Thymus (tissue), 14 donors: ENCODE results near the gene RPL19. TPM values are rescaled to one million over a fixed set of nuclear protein-coding genes. Genes with fewer than 3 reads are reported as not detected.

Experiments used
- DNase-seq, 9 donors: peaks; one replicate each; pipeline ENCODE4 v3.0.0-alpha.2; 2013; ENCODE audit warnings: low spot score in 9 of 9, low read depth in 6 of 9, missing footprints in 1 of 9
- H3K27ac ChIP-seq, 2 donors: one replicate each; pipeline ENCODE4 v1.5.1; 2013; ENCODE audit warnings: control low read depth in 1 of 2, low read depth in 1 of 2, low read length in 1 of 2, mild to moderate bottlenecking in 1 of 2, moderate library complexity in 1 of 2
- H3K27me3 ChIP-seq, 2 donors: one replicate each; pipeline ENCODE4 v1.5.1; 2013; ENCODE audit warnings: low read length in 1 of 2; ENCODE audit not compliant: control insufficient read depth in 2 of 2, insufficient read depth in 1 of 2
- H3K36me3 ChIP-seq, 2 donors: one replicate each; pipeline ENCODE4 v1.5.1; 2013; ENCODE audit warnings: low read length in 1 of 2, mild to moderate bottlenecking in 1 of 2, moderate library complexity in 1 of 2; ENCODE audit not compliant: control insufficient read depth in 2 of 2, insufficient read depth in 2 of 2
- H3K4me1 ChIP-seq, 2 donors: one replicate each; pipeline ENCODE4 v1.5.1; 2013; ENCODE audit warnings: low read length in 2 of 2; ENCODE audit not compliant: control insufficient read depth in 2 of 2, insufficient read depth in 2 of 2
- H3K4me3 ChIP-seq, 2 donors: one replicate each; pipeline ENCODE4 v1.5.1; 2013; ENCODE audit warnings: low read length in 2 of 2, control low read depth in 1 of 2, mild to moderate bottlenecking in 1 of 2
- H3K9me3 ChIP-seq, 2 donors: one replicate each; pipeline ENCODE4 v1.5.1; 2013; ENCODE audit warnings: low read length in 1 of 2, mild to moderate bottlenecking in 1 of 2; ENCODE audit not compliant: control insufficient read depth in 2 of 2, insufficient read depth in 1 of 2
- WGBS: extraction: QIAGEN DNeasy Blood & Tissue Kit; methylation state at CpG from one replicate; pipeline ENCODE4 v1.1.7; 2013; 5-methylcytosine and 5-hydroxymethylcytosine counted together
- long read RNA-seq, 10 donors: transcript quantifications; one replicate each; lab custom pipeline, GENCODE V29; 2026
- polyA plus RNA-seq: library from polyadenylated mRNA; stranded (reverse); fragments of 200-250 nt; gene quantifications from one replicate; pipeline ENCODE4 v1.2.3, GENCODE V29; 2013
- total RNA-seq: library from RNA; stranded (reverse); fragments of 120-200 nt; gene quantifications from one replicate; pipeline ENCODE4 v1.2.4, GENCODE V29; 2013
- donor health status: healthy.

The RPL19 gene
- 3,707 TPM for total RNA-seq
- 3,788 TPM for polyA plus RNA-seq
- long read RNA-seq, donor 1, transcript RPL19-201 (6 exons, 737 nt) = major isoform, 124 of 229 reads
- long read RNA-seq, donor 1, partial matches to known transcripts = 103 of 229 reads
- long read RNA-seq, donor 1, other reads (novel, unspliced or antisense) = 0 of 229 reads
- long read RNA-seq, donor 2 = 0 reads
- long read RNA-seq, donor 3, transcript RPL19-204 (6 exons, 690 nt) = minor isoform, 10 of 3,066 reads
- long read RNA-seq, donor 3, transcript RPL19-206 (3 exons, 402 nt) = minor isoform, 12 of 3,066 reads
- long read RNA-seq, donor 3, transcript RPL19-203 (6 exons, 1,051 nt) = minor isoform, 6 of 3,066 reads
- long read RNA-seq, donor 3, transcript RPL19-201 (6 exons, 737 nt) = major isoform, 1,925 of 3,066 reads
- long read RNA-seq, donor 3, partial matches to known transcripts = 988 of 3,066 reads
- long read RNA-seq, donor 3, other reads (novel, unspliced or antisense) = 124 of 3,066 reads
- long read RNA-seq, donor 4, transcript RPL19-201 (6 exons, 737 nt) = major isoform, 615 of 1,200 reads
- long read RNA-seq, donor 4, transcript RPL19-206 (3 exons, 402 nt) = minor isoform, 6 of 1,200 reads
- long read RNA-seq, donor 4, partial matches to known transcripts = 562 of 1,200 reads
- long read RNA-seq, donor 4, other reads (novel, unspliced or antisense) = 16 of 1,200 reads
- long read RNA-seq, donor 5, transcript RPL19-201 (6 exons, 737 nt) = major isoform, 2,383 of 4,222 reads
- long read RNA-seq, donor 5, transcript RPL19-206 (3 exons, 402 nt) = minor isoform, 35 of 4,222 reads
- long read RNA-seq, donor 5, transcript RPL19-204 (6 exons, 690 nt) = minor isoform, 13 of 4,222 reads
- long read RNA-seq, donor 5, partial matches to known transcripts = 1,642 of 4,222 reads
- long read RNA-seq, donor 5, other reads (novel, unspliced or antisense) = 144 of 4,222 reads
- long read RNA-seq, donor 6, transcript RPL19-201 (6 exons, 737 nt) = major isoform, 792 of 1,236 reads
- long read RNA-seq, donor 6, transcript RPL19-206 (3 exons, 402 nt) = minor isoform, 6 of 1,236 reads
- long read RNA-seq, donor 6, partial matches to known transcripts = 406 of 1,236 reads
- long read RNA-seq, donor 6, other reads (novel, unspliced or antisense) = 30 of 1,236 reads
- long read RNA-seq, donor 7, transcript RPL19-201 (6 exons, 737 nt) = major isoform, 1,147 of 1,863 reads
- long read RNA-seq, donor 7, transcript RPL19-204 (6 exons, 690 nt) = minor isoform, 9 of 1,863 reads
- long read RNA-seq, donor 7, transcript RPL19-206 (3 exons, 402 nt) = minor isoform, 7 of 1,863 reads
- long read RNA-seq, donor 7, partial matches to known transcripts = 663 of 1,863 reads
- long read RNA-seq, donor 7, other reads (novel, unspliced or antisense) = 35 of 1,863 reads
- long read RNA-seq, donor 8, transcript RPL19-201 (6 exons, 737 nt) = major isoform, 491 of 680 reads
- long read RNA-seq, donor 8, partial matches to known transcripts = 170 of 680 reads
- long read RNA-seq, donor 8, other reads (novel, unspliced or antisense) = 15 of 680 reads
- long read RNA-seq, donor 9, transcript RPL19-201 (6 exons, 737 nt) = major isoform, 764 of 1,167 reads
- long read RNA-seq, donor 9, transcript RPL19-204 (6 exons, 690 nt) = minor isoform, 5 of 1,167 reads
- long read RNA-seq, donor 9, partial matches to known transcripts = 345 of 1,167 reads
- long read RNA-seq, donor 9, other reads (novel, unspliced or antisense) = 50 of 1,167 reads
- long read RNA-seq, donor 10, transcript RPL19-201 (6 exons, 737 nt) = major isoform, 964 of 1,494 reads
- long read RNA-seq, donor 10, partial matches to known transcripts = 484 of 1,494 reads
- long read RNA-seq, donor 10, other reads (novel, unspliced or antisense) = 38 of 1,494 reads

DNA sequence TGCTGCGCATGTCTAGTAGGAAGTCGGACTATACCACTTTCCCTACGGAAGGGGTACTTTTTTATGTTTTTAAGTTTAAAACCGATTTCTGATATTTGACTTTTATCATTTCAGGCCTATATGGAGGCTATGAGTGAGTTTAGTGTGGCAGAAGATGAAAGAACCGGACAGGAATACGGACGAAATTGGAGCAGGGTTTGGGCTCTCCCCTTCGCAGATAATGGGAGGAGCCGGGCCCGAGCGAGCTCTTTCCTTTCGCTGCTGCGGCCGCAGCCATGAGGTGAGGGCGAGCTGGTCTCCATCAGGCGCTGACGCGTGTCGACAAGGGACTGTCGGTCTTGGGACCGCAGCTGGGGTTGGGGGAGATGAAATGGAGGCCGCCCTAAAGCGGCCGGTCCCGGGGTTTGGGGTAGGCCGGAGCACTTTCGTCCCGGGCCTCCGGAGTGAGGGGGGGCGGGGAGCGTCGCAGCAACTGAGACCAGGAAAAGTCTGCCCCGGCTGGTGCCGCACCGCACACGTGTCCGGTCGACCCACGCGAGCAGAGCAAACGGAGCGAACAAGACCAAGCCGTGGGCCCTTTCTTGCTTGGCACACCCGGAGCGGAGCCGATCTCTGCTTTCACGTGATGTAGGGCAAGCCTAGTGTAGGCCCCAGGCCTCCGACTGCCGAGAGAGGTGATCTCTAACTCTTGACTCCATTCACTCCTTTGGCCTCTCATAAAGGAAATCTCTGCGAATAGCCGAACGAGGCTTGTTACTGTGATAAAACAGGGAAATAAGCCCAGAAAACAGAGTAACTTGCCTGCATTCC, at the start of gene RPL19:
Gene RPL19 (plus strand): TSS at position 214 of the 810 bp plus-strand sequence. CDS start 62 bp downstream, at position 276.
- Histone ChIP-seq H3K27me3 (no peaks in the 10 kb centered on the region), H3K9me3 (no peaks in the 10 kb centered on the region), H3K4me1 (peaks cover 29 to 55% of the 10 kb centered on the region in 2 donors), H3K27ac (peak within 1 kb of the TSS; percentile 96 to 98), H3K4me3 (peak within 1 kb of the TSS; percentile 92 to 98), H3K36me3 (peaks cover 38 to 44% of the 10 kb centered on the region in 2 donors)
- under 1% methylated on average over 52 of the region's 52 CpGs for WGBS
- DNase-seq = peak in 7 of 9 donors; percentile 79 to 96 (median 91)

DNA sequence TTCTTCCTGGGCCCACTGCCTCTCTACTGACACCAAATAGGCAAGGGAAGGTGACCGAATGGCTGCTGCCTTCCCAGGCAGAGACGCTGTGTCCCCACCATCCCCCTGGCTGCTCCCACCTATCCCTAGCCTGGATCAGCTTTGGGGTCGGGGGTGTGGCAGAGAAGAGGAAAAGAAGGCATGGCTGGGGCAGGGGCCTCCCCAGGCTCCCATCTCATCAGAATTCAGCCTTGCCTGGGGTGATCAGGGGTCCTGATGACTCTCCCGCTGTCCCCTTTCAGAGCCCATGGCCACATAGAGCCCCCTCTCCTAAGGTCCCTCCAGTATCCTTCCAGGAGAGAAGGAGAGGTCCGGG, 49.3 kb upstream of the RPL19 start:
- Histone ChIP-seq H3K9me3 (peaks cover 0 to 7% of the 10 kb centered on the region in 2 donors), H3K36me3 (peaks cover 0 to 6% of the 10 kb centered on the region in 2 donors), H3K27me3 (peaks cover 0 to 43% of the 10 kb centered on the region in 2 donors), H3K27ac (no peak overlapping the region), H3K4me3 (peak overlapping the region; percentile 43 to 71), H3K4me1 (peaks cover 17 to 48% of the 10 kb centered on the region in 2 donors)
- DNase-seq = no peak
- WGBS = 25% methylated on average over 5 of the region's 5 CpGs

DNA sequence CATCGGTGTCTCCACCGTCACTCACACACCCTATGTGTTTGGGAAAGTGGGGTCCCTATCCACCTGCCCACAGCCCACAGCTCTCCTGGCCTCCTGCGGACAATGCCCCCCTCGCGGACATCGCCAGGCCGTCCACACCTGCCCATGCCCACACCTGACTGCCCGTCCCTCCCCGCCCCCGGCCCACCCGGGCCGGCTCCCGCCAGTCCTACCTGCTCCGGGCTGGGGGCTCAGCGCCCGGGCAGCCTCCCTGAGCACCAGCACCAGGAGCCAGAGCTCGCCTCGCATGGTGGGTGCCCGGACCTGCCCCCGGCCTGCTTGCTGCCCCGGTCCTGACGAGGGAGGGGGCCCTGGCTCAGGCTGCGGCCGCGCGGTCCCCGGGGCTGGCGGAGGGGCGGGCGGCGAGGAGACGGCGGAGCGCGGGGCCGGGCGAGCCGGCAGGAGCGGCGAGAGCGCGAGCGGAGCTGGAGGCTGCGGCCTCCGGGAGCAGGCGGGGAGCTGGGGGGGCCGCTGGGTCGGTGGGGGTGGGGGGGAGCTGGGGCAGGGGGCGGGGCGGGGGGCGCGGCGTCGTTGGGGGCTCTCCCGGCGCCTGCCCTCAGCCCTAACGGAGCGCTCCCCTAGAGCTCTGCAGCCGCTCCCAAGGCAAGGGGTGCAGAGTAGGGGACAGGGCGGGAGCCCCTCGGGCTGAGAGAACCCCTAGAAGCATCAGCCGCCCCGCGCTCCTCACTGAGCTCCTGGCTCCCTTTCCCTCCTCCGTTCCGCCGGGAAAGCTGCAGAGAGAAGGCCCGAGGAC, 48.7 kb upstream of the RPL19 start, which contains the start of gene PLXDC1:
Gene PLXDC1 (minus strand): TSS at position 488 of the 793 bp plus-strand sequence. CDS start 200 bp downstream, at position 288.
- Histone ChIP-seq H3K27ac (peak within 1 kb of the TSS; percentile 57 to 94), H3K4me3 (peak within 1 kb of the TSS; percentile 71 to 89), H3K4me1 (peaks cover 17 to 48% of the 10 kb centered on the region in 2 donors), H3K36me3 (peaks cover under 1 to 7% of the 10 kb centered on the region in 2 donors), H3K27me3 (peaks cover 0 to 43% of the 10 kb centered on the region in 2 donors), H3K9me3 (peaks cover 0 to 7% of the 10 kb centered on the region in 2 donors)
- 3% methylated on average over 65 of the region's 68 CpGs for WGBS
- peak in 2 of 9 donors; percentile 24 to 55 for DNase-seq

DNA sequence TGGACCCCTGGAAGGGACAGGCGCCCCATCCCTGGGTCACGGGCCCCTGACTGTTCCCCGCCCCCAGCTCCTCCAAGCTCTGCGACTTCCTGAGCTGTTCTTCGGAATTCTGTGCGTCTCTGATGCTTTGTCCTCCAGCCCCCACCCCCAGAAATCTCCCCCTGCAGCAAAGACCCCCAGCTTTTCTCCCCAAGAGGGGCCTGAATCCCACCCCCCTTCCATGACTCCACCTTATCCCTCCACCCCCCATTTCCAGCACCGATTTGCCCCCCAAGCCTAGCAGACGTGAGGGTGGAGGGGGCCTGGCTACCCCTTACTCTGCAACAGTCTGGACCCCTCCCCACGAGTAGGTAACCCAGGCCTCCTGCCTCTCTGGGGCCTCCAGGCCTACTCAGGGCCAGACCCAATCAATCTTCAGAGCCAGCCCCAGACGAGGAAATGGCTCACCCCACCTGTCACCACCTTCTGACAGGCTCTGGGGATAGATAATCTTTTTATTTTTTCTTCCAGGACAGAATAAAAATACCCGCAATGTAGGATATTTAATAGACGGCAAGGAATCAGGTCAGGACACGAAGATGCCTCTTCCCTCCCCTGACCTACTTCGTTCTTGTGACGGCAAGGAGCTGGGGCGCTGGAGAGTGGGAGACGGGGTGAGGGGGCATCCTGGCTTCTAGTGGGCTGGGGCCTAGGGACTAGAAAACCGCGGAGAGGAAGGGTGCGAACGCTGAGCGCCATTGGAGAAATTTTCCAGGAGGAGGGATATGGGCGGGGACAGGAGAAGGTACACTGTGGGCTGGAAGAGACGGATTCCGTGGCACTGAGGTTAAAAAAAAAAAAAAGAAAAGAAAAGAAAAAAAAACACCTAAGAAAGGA, 47.9 kb upstream of the RPL19 start:
- Histone ChIP-seq H3K36me3 (peaks cover 7 to 12% of the 10 kb centered on the region in 2 donors), H3K9me3 (peaks cover 0 to 7% of the 10 kb centered on the region in 2 donors), H3K27me3 (peaks cover 0 to 42% of the 10 kb centered on the region in 2 donors), H3K4me3 (peak overlapping the region; percentile 71 to 89), H3K27ac (peak overlapping the region; percentile 57 to 94), H3K4me1 (peaks cover 17 to 48% of the 10 kb centered on the region in 2 donors)
- 18% methylated on average over 25 of the region's 25 CpGs for WGBS
- peak in 3 of 9 donors; percentile 27 to 72 (median 38) for DNase-seq

DNA sequence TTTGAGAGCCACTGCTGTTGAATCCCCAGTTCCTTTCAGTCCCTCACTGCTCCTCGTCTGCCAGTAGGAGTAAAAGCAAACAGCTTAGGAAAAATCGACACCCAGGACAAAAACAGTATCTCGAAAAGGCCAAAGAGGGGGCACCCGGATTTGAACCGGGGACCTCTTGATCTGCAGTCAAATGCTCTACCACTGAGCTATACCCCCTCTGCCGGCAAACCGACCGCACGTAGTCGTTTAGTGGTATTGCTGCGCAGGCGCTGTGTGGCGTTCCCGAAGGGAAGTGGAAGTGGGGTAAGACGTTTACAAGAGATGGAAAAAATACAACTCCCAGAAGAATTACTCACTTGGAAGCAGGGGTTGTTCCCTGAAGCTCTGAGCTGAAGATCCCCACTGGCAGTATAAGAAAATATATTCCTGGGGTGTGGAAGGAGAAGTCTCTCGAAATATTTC, 46.5 kb upstream of the RPL19 start:
- H3K9me3 ChIP-seq = peaks cover 0 to 7% of the 10 kb centered on the region in 2 donors
- under 1% methylated on average over 16 of the region's 16 CpGs for WGBS
- peak overlapping the region; percentile 94 for H3K27ac ChIP-seq
- peaks cover 17 to 48% of the 10 kb centered on the region in 2 donors for H3K4me1 ChIP-seq
- peaks cover 7 to 15% of the 10 kb centered on the region in 2 donors for H3K36me3 ChIP-seq
- peaks cover 0 to 34% of the 10 kb centered on the region in 2 donors for H3K27me3 ChIP-seq
- peak in 7 of 9 donors; percentile 77 to 95 (median 86) for DNase-seq
- peak overlapping the region; percentile 71 to 89 for H3K4me3 ChIP-seq

DNA sequence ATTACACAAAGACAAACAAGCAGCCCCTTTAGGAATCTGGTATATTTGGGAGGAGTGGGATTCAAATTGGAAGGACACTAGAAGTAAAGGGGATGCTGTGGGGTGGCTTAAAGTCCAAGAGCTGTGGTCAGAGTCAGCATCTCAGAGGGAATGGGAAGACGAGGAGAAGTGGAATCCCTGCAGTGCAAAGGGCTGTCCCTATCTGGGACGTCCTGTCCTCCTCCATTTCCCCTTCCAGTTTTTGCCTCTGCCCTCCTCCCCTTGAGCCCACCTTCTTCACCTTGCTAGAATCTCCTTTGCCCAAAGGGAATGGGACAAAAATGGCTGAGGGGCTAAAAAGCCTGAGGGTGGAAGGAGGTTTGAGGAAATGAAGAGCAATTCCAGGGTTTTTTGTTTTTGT, 44.4 kb upstream of the RPL19 start:
- no peak for DNase-seq
- Histone ChIP-seq H3K36me3 (peaks cover 16 to 30% of the 10 kb centered on the region in 2 donors), H3K27me3 (peaks cover 0 to 14% of the 10 kb centered on the region in 2 donors), H3K4me3 (no peak overlapping the region), H3K27ac (no peak overlapping the region), H3K9me3 (peaks cover 0 to 7% of the 10 kb centered on the region in 2 donors), H3K4me1 (peaks cover 10 to 42% of the 10 kb centered on the region in 2 donors)
- WGBS = 89% methylated on average over 2 of the region's 2 CpGs
